BJ (cell line): ENCODE results near the gene SNX9. TPM values are rescaled to one million over a fixed set of nuclear protein-coding genes. Genes with fewer than 3 reads are reported as not detected.

ENCODE experiments used
- CTCF ChIA-PET: fragments of 350-600 bp; formaldehyde crosslinking; extraction: SDS; loops from one replicate; lab custom pipeline; 2021; ENCODE audit warnings: antibody characterized with exemption, inconsistent platforms; lab: Yijun Ruan, JAX
- POLR2A ChIA-PET: fragments of 300-600 bp; sonication (Branson Sonifier 250); formaldehyde crosslinking; extraction: SDS; loops from one replicate; lab custom pipeline; 2021; ENCODE audit warnings: antibody characterized with exemption; lab: Charles Lee
- DNase-seq: peaks from one replicate; pipeline ENCODE4 v3.0.0-alpha.2; 2011; ENCODE audit warnings: low read depth
- H3K27me3 ChIP-seq: 2 replicates; pipeline ENCODE4 v1.6.0; 2011; ENCODE audit warnings: low read length; ENCODE audit not compliant: control insufficient read depth, insufficient read depth
- H3K36me3 ChIP-seq: 2 replicates; pipeline ENCODE4 v1.5.1; 2011; ENCODE audit warnings: low read length; ENCODE audit not compliant: control insufficient read depth, insufficient read depth
- H3K4me3 ChIP-seq: 2 replicates; pipeline ENCODE4 v1.5.1; 2011; ENCODE audit warnings: low read depth, mild to moderate bottlenecking, control low read depth, low read length
- CTCF ChIP-seq: IDR thresholded peaks from 2 replicates; pipeline ENCODE4 v1.5.1; 2011; ENCODE audit warnings: low read depth, mild to moderate bottlenecking, control low read depth, inconsistent platforms, low read length, moderate library complexity; ENCODE audit not compliant: insufficient read depth
- polyA plus RNA-seq: library from polyadenylated mRNA; depleted of rRNA; stranded (reverse); fragments of >200 nt; gene quantifications from 2 replicates; pipeline ENCODE4 v1.2.3, GENCODE V29; 2011

SNX9 gene
- polyA plus RNA-seq, 1 experiment = 75.1 TPM

DNA sequence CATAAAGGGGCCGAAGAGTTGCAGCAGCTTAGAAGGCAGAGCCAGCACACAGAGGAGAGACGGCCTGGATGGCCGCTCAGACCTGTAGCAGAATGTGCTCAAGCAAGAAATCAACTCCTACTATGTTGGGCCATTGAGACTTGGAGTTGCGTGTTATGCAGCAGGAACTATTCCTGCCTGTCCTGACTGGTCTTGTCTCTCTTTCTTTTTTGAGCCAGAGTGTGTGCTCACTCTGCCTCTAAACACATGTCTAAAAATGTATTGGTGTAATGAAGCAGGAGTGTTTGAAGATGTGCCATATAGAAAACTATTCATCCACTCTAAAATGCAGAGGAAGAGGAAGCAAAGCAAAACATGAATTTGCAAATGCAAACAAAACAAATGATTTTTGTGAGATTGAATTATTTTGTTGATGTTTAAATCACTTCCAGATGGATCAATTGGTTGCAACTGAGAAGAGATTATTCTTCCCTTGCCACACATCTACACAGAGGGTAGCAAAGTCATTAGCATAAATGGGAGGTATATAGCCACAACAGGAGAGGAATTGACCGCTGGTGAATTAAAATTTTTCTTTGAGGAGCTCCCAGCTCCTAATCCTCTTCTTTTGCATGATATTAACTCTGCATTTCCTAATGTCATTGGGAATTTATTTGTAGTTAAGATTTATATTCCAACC, 138.2 kb downstream of the SNX9 start:
- TF ChIP-seq CTCF = no peak
- ChIA-PET CTCF (no interaction called here), POLR2A (no interaction called here)
- no peak for DNase-seq
- no peaks in the 10 kb centered on the region; the same call in 1 of the 2 replicates for H3K36me3 ChIP-seq
- no peak overlapping the region for H3K4me3 ChIP-seq
- H3K27me3 ChIP-seq = no peaks in the 10 kb centered on the region

DNA sequence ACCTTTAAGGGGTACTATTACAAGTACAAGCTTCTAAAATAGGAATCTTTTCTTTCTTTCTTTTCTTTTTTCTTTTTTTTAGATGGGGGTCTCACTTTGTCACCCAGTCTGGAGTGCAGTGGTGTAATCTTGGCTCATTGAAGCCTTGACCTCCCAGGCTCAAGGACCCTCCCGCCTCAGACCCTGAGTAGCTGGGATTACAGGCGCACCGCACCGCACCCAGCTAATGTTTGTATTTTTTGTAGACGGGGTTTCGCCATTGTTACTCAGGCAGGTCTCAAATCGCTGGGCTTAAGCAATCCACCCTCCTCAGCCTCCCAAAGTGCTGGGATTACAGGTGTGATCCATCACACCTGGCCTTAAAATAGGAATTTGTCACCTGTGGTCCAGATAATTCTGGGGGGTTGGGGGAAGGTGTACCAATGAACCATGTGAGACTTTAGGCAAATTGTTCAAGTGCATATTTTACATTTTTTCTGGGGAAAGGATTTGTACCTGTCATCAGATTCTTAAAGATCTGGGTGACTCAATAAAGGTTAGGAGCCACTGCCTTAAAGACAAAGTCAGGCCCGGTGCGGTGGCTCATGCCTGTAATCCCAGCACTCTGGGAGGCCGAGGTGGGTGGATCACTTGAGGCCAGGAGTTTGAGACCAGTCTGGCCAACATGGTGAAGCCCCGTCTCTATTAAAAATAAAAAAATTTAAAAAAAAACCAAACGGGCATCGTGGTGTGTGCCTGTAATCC, 139.0 kb downstream of the SNX9 start:
- no peak for DNase-seq
- no peaks in the 10 kb centered on the region; the same call in 1 of the 2 replicates for H3K36me3 ChIP-seq
- no peak for TF ChIP-seq CTCF
- ChIA-PET CTCF (no interaction called here), POLR2A (no interaction called here)
- H3K27me3 ChIP-seq = no peaks in the 10 kb centered on the region
- H3K4me3 ChIP-seq = no peak overlapping the region

GRCh38 chr6:157962601-157963302, 139.7 kb downstream of the SNX9 start:
- Histone ChIP-seq H3K27me3 (no peaks in the 10 kb centered on the region), H3K36me3 (no peaks in the 10 kb centered on the region; the same call in 1 of the 2 replicates), H3K4me3 (no peak overlapping the region)
- ChIA-PET POLR2A (no interaction called here), CTCF (no interaction called here)
- no peak for TF ChIP-seq CTCF
- no peak for DNase-seq

DNA sequence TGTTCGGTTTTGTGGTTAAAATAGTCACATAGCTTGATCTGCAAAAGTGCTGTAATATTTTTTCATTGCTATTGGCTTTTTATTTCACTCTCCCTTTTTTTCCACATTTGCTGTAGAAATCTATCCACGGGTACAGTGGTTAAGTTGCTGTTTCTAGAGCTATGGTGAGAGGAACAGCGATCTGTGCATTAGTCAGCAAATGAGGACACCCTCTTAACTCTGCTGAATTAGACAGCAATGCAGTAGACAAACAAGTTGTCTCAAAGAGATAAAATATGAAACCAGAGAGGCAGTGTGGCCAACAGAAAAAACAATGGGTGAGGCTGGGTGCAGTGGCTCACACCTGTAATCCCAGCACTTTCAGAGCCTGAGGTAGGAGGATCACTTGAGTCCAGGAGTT, 141.1 kb downstream of the SNX9 start:
- CTCF ChIA-PET = no interaction called here
- POLR2A ChIA-PET = no interaction called here
- no peak overlapping the region for H3K4me3 ChIP-seq
- no peak for TF ChIP-seq CTCF
- no peak for DNase-seq
- no peaks in the 10 kb centered on the region; the same call in 1 of the 2 replicates for H3K36me3 ChIP-seq
- H3K27me3 ChIP-seq = no peaks in the 10 kb centered on the region

GRCh38 chr6:157965387-157965786, 142.3 kb downstream of the SNX9 start:
- TF ChIP-seq CTCF = no peak
- H3K4me3 ChIP-seq = no peak overlapping the region
- no peak for DNase-seq
- H3K36me3 ChIP-seq = no peaks in the 10 kb centered on the region; the same call in 1 of the 2 replicates
- CTCF ChIA-PET = interaction anchor here (1.0 kb wide), 1 partner anchor 11 kb away, joined by 5 read pairs; no protein-coding TSS in a partner anchor
- POLR2A ChIA-PET = no interaction called here
- no peaks in the 10 kb centered on the region for H3K27me3 ChIP-seq
